Activated CD8-positive, alpha-beta memory T cell treated with anti-CD3 and anti-CD28 coated beads, Interleukin-2, amount 10 ng/mL, durations not matched to agents 7 days and 5 days (primary cell): ENCODE data around the gene HPCAL1. TPM values are rescaled to one million over a fixed set of nuclear protein-coding genes. Genes with fewer than 3 reads are reported as not detected.

Experiments used
- ATAC-seq: fragments of 150-1000 bp; cut with Tn5 transposase; one replicate; pipeline ENCODE4 v1.10.0; 2021; ENCODE audit warnings: moderate library complexity
- CTCF ChIA-PET: fragments of 350-600 bp; sonication (Branson Sonifier 250); formaldehyde crosslinking; loops from one replicate; lab custom pipeline; 2021; ENCODE audit warnings: antibody characterized with exemption; lab: Charles Lee
- DNase-seq: peaks from one replicate; pipeline ENCODE4 v3.0.0-alpha.2; 2020
- H3K27ac Mint-ChIP-seq: one replicate; pipeline ENCODE4 v1.8.0; 2021; ENCODE audit warnings: mild to moderate bottlenecking, mixed read lengths
- H3K27me3 Mint-ChIP-seq: one replicate; pipeline ENCODE4 v1.8.0; 2021; ENCODE audit warnings: mixed read lengths
- H3K36me3 Mint-ChIP-seq: one replicate; pipeline ENCODE4 v1.8.0; 2021; ENCODE audit warnings: mild to moderate bottlenecking, mixed read lengths
- H3K4me1 Mint-ChIP-seq: one replicate; pipeline ENCODE4 v1.8.0; 2021; ENCODE audit warnings: mixed read lengths
- H3K4me3 Mint-ChIP-seq: one replicate; pipeline ENCODE4 v1.8.0; 2021; ENCODE audit warnings: mild to moderate bottlenecking, moderate library complexity, mixed read lengths
- H3K9me3 Mint-ChIP-seq: one replicate; pipeline ENCODE4 v1.8.0; 2022; ENCODE audit warnings: low read depth, mixed read lengths
- total RNA-seq, 2 experiments: library from RNA; stranded (reverse); gene quantifications; one replicate each; pipeline ENCODE4 v1.2.3, GENCODE V29; 2021

Gene HPCAL1
- total RNA-seq, 2 experiments from 2014 or later = 29.0 to 47.0 TPM

GRCh38 chr2:10368491-10369231 lies 66.0 kb downstream of the HPCAL1 start:
- Mint-ChIP-seq H3K4me1 (no peaks in the 10 kb centered on the region), H3K9me3 (no peaks in the 10 kb centered on the region), H3K27ac (no peak overlapping the region), H3K27me3 (no peaks in the 10 kb centered on the region), H3K4me3 (no peak overlapping the region), H3K36me3 (no peaks in the 10 kb centered on the region)
- DNase-seq (no peak), ATAC-seq (no peak)
- CTCF ChIA-PET = interaction anchor here (1.5 kb wide), 1 partner anchor 40 kb away, joined by 3 read pairs; no protein-coding TSS in a partner anchor

- Mint-ChIP-seq H3K36me3 (no peaks in the 10 kb centered on the region), H3K4me3 (no peak overlapping the region), H3K9me3 (no peaks in the 10 kb centered on the region), H3K27ac (no peak overlapping the region), H3K4me1 (no peaks in the 10 kb centered on the region), H3K27me3 (no peaks in the 10 kb centered on the region)
- CTCF ChIA-PET = interaction anchor here (1.5 kb wide), 1 partner anchor 40 kb away, joined by 3 read pairs; no protein-coding TSS in a partner anchor
- ATAC-seq = no peak
- DNase-seq = no peak
Observed at GRCh38 chr2:10369269-10370255, 66.9 kb downstream of the HPCAL1 start.

GRCh38 chr2:10370390-10370789 lies 67.7 kb downstream of the HPCAL1 start:
- no peaks in the 10 kb centered on the region for H3K27me3 Mint-ChIP-seq
- no peak for DNase-seq
- H3K27ac Mint-ChIP-seq = no peak overlapping the region
- CTCF ChIA-PET = no interaction called here
- ATAC-seq = no peak
- H3K4me1 Mint-ChIP-seq = no peaks in the 10 kb centered on the region
- no peaks in the 10 kb centered on the region for H3K36me3 Mint-ChIP-seq
- no peak overlapping the region for H3K4me3 Mint-ChIP-seq
- H3K9me3 Mint-ChIP-seq = no peaks in the 10 kb centered on the region

GRCh38 chr2:10370895-10371294 lies 68.2 kb downstream of the HPCAL1 start:
- Mint-ChIP-seq H3K27me3 (no peaks in the 10 kb centered on the region), H3K36me3 (no peaks in the 10 kb centered on the region), H3K4me3 (no peak overlapping the region), H3K4me1 (peaks cover 3% of the 10 kb centered on the region), H3K27ac (no peak overlapping the region), H3K9me3 (no peaks in the 10 kb centered on the region)
- DNase-seq (no peak), ATAC-seq (no peak)
- CTCF ChIA-PET = no interaction called here

GRCh38 chr2:10371441-10372196 lies 68.9 kb downstream of the HPCAL1 start:
- H3K27ac Mint-ChIP-seq = no peak overlapping the region
- peaks cover 4% of the 10 kb centered on the region for H3K4me1 Mint-ChIP-seq
- DNase-seq (no peak), ATAC-seq (no peak)
- H3K27me3 Mint-ChIP-seq = no peaks in the 10 kb centered on the region
- H3K4me3 Mint-ChIP-seq = no peak overlapping the region
- no peaks in the 10 kb centered on the region for H3K36me3 Mint-ChIP-seq
- CTCF ChIA-PET = no interaction called here
- H3K9me3 Mint-ChIP-seq = no peaks in the 10 kb centered on the region

- no peaks in the 10 kb centered on the region for H3K27me3 Mint-ChIP-seq
- H3K36me3 Mint-ChIP-seq = no peaks in the 10 kb centered on the region
- no peak for ATAC-seq
- no peak overlapping the region for H3K27ac Mint-ChIP-seq
- no peak for DNase-seq
- peaks cover 4% of the 10 kb centered on the region for H3K4me1 Mint-ChIP-seq
- no peaks in the 10 kb centered on the region for H3K9me3 Mint-ChIP-seq
- CTCF ChIA-PET = no interaction called here
- no peak overlapping the region for H3K4me3 Mint-ChIP-seq
Observed at GRCh38 chr2:10372203-10372861, 69.6 kb downstream of the HPCAL1 start.

- no peak for ATAC-seq
- DNase-seq = no peak
- CTCF ChIA-PET = no interaction called here
- Mint-ChIP-seq H3K9me3 (no peaks in the 10 kb centered on the region), H3K36me3 (no peaks in the 10 kb centered on the region), H3K4me1 (peaks cover 8% of the 10 kb centered on the region), H3K27ac (no peak overlapping the region), H3K27me3 (no peaks in the 10 kb centered on the region), H3K4me3 (no peak overlapping the region)
Observed at GRCh38 chr2:10372862-10373240, 70.1 kb downstream of the HPCAL1 start.

GRCh38 chr2:10373931-10374330 lies 71.2 kb downstream of the HPCAL1 start:
- H3K27me3 Mint-ChIP-seq = no peaks in the 10 kb centered on the region
- CTCF ChIA-PET = no interaction called here
- no peak overlapping the region for H3K4me3 Mint-ChIP-seq
- ATAC-seq (no peak), DNase-seq (no peak)
- no peaks in the 10 kb centered on the region for H3K36me3 Mint-ChIP-seq
- no peaks in the 10 kb centered on the region for H3K9me3 Mint-ChIP-seq
- H3K27ac Mint-ChIP-seq = no peak overlapping the region
- peaks cover 19% of the 10 kb centered on the region for H3K4me1 Mint-ChIP-seq

- DNase-seq (no peak), ATAC-seq (no peak)
- CTCF ChIA-PET = no interaction called here
- Mint-ChIP-seq H3K27ac (no peak overlapping the region), H3K36me3 (no peaks in the 10 kb centered on the region), H3K4me1 (peaks cover 23% of the 10 kb centered on the region), H3K4me3 (no peak overlapping the region), H3K27me3 (no peaks in the 10 kb centered on the region), H3K9me3 (no peaks in the 10 kb centered on the region)
Observed at GRCh38 chr2:10374362-10374943, 71.7 kb downstream of the HPCAL1 start.

- Mint-ChIP-seq H3K4me3 (no peak overlapping the region), H3K9me3 (no peaks in the 10 kb centered on the region), H3K36me3 (no peaks in the 10 kb centered on the region)
Observed at GRCh38 chr2:10375570-10376281, 73.0 kb downstream of the HPCAL1 start.

GRCh38 chr2:10377052-10377746 lies 74.5 kb downstream of the HPCAL1 start:
- Mint-ChIP-seq H3K36me3 (no peaks in the 10 kb centered on the region), H3K4me1 (peaks cover 49% of the 10 kb centered on the region), H3K9me3 (no peaks in the 10 kb centered on the region), H3K27me3 (no peaks in the 10 kb centered on the region), H3K27ac (no peak overlapping the region), H3K4me3 (no peak overlapping the region)
- no peak for DNase-seq
- ATAC-seq = no peak
- CTCF ChIA-PET = interaction anchor here (8.0 kb wide), 1 partner anchor 31 kb away, joined by 59 read pairs; no protein-coding TSS in a partner anchor

More at GRCh38 chr2:10375570-10376281, 73.0 kb downstream of the HPCAL1 start:
- no peak for ATAC-seq
- Mint-ChIP-seq H3K27me3 (no peaks in the 10 kb centered on the region), H3K4me1 (peaks cover 35% of the 10 kb centered on the region), H3K27ac (no peak overlapping the region)
- no peak for DNase-seq
- CTCF ChIA-PET = interaction anchor here (1.7 kb wide), 1 partner anchor 33 kb away, joined by 4 read pairs; no protein-coding TSS in a partner anchor
